HG03135 (cell line): ENCODE data around the gene MTRFR.
"Not testable (repeated sequence)": the region's sequence is repeated elsewhere in the genome, so short reads cannot be mapped to it uniquely, and the experiment has no call there.

Source experiments
- ATAC-seq: cut with Tn5 transposase; IDR thresholded peaks from one replicate; pipeline ENCODE4 v1.9.1; 2021; ENCODE audit warnings: mild to moderate bottlenecking, moderate library complexity; ENCODE audit not compliant: unreplicated experiment

MTRFR gene

DNA sequence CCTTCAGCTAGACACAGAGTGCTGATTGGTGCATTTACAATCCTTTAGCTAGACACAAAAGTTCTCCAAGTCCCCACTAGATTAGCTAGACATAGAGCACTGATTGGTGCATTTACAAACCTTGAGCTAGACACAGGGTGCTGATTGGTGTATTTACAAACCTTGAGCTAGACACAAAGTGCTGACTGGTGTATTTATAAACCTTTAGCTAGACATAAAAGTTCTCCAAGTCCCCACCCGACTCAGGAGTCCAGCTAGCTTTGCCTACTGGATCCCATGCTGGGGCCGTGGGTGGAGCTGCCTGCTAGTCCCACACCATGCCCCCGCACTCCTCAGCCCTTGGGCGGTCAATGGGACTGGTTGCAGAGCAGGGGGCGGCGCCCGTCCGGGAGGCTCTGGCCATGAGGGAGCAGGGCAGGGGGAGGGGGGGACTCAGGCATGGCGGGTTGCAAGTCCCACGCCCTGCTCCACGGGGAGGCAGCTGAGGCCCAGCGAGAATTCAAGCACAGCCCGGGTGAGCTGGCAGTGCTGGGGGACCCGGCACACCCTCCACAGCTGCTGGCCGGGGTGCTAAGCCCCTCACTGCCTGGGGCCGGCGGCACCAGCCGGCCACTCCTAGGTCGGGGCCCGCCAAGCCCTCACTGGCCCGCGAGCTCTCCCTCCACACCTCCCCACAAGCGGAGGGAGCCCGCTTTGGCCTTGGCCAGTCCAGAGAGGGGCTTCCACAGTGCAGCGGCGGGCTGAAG lies 15.9 kb downstream of the MTRFR start:
- ATAC-seq = not testable (repeated sequence)

GRCh38 chr12:123250471-123251383 lies 17.5 kb downstream of the MTRFR start:
- no peak for ATAC-seq

DNA sequence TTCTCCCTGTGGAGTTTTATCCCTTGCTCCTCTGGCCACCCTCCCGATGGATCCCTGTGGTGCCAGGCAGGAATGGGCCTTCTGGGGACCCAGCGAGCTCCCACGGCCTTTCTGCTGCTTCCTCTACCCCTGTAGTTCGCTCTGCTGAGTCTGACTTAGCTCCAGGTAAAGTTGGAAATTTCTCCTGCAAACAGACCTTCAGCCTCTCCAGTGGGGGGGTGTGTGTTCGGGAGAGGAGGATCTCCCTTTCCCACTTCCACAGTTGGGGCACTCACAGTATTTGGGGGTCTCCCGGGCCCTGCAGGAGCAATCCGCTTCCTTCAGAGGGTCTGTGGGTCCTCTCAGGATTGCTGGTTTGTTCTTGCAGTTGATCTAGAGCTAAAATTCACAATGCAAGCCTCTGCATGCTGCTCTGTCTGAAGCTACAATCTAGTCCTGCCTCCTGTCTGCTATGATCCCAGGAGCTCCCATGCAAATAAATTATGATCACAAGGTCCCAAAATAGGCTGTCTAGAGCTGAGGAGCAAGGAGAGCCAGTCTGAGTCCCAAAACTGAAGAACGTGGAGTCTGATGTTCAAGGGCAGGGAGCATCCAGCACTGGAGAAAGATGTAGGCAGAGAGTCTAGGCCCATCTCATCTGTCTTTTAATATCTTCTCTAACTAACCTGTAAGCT lies 18.3 kb downstream of the MTRFR start:
- no peak for ATAC-seq

- ATAC-seq = not testable (repeated sequence)
Measured at GRCh38 chr12:123252365-123252764, 19.1 kb downstream of the MTRFR start.

GRCh38 chr12:123253641-123254459 lies 20.6 kb downstream of the MTRFR start:
- no peak for ATAC-seq

- ATAC-seq = no peak
Measured at GRCh38 chr12:123254853-123255446, 21.7 kb downstream of the MTRFR start.

DNA sequence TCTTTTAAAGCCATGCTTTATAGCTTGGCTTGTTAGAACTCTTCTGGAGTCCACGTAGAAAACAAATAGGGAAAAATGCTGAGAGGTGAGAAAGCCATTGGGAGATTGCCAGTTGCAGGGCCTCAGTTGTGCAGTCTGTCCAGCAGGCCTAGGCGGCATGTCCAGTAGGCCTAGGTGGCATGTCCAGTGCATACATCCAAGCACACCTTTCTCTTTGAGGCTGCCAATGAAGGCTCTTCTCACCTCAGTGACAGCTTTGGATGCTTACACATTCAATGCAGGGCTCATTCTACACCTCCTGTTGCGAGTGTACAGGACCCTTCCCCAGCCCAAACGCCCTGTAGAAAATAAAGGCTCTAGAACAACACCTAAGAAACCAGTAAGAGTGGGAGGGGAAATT lies 25.4 kb downstream of the MTRFR start:
- no peak for ATAC-seq

- no peak for ATAC-seq
Measured at GRCh38 chr12:123260081-123260480, 26.8 kb downstream of the MTRFR start.

DNA sequence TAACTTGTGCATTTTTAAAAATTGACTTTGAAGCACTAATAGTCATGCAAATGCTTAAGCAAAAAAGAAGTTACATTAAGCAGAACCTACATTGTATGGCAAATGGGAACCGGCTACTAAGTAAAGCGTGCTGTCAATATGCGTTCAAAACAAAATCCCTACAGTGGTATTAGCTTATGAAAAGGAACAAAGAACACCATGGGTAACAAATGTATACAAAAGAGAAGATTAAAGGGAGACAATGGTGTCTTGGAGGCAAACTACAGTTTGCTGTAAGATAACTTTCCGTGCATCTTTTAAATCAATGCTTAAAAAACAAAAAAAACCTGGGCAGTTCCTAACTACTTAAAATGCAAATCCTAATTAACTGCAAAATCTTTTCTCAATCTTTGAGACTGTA lies 28.0 kb downstream of the MTRFR start:
- ATAC-seq = no peak

DNA sequence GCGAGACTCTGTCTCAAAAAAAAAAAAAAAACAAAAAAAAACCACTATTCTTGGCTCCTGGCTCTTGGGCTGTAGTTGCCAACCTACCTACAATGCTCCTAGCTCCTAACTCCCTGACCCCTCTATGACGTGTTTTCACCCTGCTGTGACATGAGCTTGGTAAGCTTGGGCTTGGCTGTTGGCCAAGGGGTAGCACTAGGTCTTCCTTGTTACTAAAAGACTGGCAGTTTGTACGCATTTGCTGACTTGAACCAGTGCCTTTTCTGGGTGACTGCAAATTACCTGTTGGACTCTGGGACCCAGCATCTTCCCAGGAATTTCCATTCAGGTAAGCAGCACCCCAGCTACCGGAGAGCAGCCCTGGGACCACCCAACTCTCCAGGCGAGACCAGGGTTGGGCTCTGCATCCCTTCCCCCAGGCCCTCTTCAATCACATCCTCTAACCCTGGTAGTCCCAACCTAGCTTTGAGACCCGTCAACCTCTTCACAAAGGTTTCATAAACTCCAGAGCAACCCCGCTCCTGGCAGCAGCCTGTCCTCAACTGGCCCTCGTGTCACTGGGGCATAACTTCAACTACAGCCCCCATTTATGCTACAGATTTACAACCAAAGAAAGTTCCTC lies 30.1 kb downstream of the MTRFR start:
- ATAC-seq = no peak

DNA sequence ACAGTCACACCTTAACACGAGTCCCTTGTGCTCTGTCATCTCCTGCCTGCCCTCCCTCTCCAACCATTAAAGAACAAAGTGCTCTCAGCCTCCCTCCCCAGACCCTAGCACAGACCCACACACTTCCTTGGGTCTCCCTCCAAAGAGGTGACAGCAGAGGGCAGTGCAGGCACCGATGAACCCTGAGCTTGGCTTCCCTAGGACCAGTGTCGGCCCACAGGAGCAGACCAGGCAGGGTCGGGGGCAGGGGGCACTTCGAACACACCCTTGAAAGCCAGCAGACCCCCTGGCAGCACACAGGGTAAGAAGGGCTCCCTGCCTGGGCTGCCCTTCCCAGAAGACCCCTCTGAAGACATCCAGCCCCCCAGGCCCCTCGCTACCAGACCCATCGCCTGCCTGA lies 31.4 kb downstream of the MTRFR start:
- ATAC-seq = no peak

DNA sequence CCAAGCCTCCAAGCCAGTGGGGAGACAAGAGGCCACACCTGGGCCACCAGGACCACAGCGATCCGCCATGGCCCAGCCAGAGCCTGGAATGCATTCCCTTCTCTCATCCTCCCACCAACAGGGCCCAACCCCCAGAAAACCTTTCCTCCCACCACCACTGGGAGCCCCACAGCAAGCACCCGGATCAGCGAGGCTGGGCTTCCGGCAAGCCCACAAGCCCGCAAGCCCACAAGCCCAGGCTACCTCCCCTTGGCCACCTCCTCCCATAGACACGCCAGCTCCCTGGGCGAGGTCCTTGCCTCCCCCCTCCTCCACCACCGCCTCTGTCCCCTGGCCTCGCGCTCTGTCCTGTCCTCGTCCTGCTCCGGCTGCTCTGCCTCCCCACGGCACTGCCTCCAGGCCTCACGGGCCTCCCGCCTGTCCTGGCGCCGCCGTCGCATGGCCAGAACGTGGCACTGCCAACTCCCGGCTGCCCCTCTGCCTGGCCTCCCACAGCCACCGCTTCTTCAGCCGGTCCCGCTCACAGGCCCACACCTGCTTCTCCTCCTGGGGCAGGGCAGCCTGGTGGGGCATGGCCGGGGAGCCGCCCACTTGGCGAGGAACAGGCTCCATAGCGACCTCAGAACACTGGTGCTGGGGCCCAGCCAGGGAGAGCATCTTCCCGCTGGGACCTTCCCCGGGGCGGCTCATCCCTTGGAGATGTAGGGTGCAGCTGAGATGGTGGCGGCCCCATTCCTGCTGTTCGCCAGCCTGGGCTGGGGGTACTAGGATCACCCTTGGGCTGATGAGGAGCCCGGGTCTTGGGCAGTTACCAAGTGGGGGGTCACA lies 32.8 kb downstream of the MTRFR start:
- no peak for ATAC-seq

DNA sequence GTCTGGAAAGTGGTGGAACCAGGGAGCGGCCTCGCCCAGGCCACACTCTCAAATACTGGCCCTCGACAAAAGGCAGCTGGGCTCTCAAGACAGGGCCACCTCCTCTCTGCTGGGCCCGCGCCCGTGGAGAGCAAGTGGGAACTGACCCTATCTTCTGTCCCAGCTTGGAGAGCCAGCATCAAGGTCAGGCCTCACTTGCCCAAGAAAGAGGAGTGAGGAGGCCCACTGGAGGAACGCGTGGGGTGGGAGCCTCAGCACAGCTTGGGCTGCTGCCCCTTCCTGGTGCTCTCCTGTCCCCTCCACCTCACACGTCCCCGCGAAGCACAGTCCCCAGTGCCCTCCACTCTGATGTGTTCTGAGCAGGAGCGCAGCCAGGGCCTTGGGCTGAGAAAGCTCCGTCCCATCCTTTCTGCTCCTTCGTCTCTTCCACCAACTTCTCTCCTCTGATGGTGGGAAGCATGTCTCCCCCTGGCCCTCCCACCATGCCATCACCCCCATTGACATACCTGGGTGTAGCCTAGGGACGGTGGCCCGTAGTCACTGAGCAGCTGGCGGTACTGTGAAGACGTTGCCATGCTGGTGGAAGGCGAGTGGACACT lies 33.5 kb downstream of the MTRFR start:
- no peak for ATAC-seq

GRCh38 chr12:123267335-123267920 lies 34.2 kb downstream of the MTRFR start:
- no peak for ATAC-seq

DNA sequence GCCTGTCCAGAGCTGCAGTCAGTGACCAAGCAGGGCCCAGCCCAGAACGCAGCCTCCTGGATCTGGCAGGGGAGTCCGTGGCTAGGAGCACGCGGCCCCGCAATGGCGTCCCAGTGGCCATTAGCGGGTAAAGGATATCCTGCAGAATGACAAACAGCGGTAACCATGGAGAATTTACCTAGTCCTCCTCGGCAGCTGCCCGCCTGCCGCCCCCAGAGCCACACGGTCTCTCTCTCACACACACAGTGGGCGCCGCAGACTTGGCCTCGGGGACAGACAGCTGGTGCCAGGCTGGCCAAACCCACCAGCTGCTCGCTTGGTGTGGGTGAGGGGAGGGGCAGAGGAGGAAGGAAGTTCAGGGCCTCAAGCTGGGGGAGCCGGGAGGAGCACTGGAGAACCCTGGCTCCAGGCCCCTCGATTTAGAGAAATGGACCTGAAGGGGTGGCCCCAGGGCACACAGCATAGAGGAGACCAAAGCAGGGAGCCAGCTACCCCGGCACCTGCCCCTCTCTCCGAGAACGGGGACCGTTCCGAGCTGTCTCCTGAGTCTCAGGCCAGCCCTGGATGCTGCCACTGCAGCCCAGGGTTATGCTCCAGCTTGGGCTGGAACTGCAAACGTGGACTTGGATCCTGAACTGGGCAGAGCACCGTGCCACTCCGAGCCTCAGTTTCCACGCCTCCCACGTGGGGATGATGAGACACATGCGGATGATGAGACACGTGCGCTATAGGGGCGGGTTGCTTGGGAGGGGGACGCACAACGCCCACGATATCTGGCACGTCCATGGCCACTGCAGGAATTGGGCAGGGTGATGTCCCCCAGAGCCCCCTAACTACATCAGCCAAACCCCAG lies 35.0 kb downstream of the MTRFR start:
- no peak for ATAC-seq

DNA sequence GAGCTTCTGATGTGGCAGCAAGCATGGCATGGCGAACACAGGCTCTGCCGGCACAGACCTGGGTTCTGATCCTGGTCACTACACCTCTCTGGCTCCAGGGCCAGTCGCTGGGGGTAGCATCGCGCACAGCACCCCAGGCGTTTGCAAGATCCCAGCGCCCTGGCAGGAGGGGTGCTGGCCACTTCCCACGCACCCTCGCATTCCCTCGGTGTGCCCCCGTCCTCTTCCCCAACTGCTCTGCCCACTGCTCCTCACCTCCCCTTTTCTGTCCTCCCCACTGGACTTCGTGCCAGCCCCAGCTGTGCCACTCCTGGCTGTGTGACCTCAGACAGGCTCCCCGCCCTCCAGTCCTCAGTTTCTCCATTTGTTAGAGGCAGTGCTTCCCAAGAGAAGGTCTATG lies 35.6 kb downstream of the MTRFR start:
- ATAC-seq = no peak

- ATAC-seq = no peak
Measured at GRCh38 chr12:123269395-123269892, 36.2 kb downstream of the MTRFR start.
